ENCODE data around the gene ALPL.

ALPL gene

GRCh38 chr1:21520899-21521716 is 11.9 kb downstream of the ALPL start:
- Histone ChIP-seq H3K4me3 (IDR thresholded peaks at IDR 0.05; ENCODE audit: insufficient read depth, low read depth, low read length) (no peak overlapping the region), H3K4me1 (ENCODE audit: low read depth, poor library complexity, severe bottlenecking) (no peaks in the 10 kb centered on the region), H3K27ac (no peak overlapping the region), H3K4me2 (no peak overlapping the region), H4K20me1 (ENCODE audit: insufficient read depth) (no peaks in the 10 kb centered on the region), H2AFZ (ENCODE audit: low read depth) (no peak overlapping the region), H3K27me3 (ENCODE audit: insufficient read depth, low read depth) (no peaks in the 10 kb centered on the region), H3K79me2 (ENCODE audit: insufficient read depth, low read depth) (no peaks in the 10 kb centered on the region), H3K9ac (no peak overlapping the region), H3K36me3 (ENCODE audit: insufficient read depth) (no peaks in the 10 kb centered on the region)
- no peak for TF ChIP-seq CTCF (conservative IDR thresholded peaks at IDR 0.05; ENCODE audit: low read depth, low read length)

DNA sequence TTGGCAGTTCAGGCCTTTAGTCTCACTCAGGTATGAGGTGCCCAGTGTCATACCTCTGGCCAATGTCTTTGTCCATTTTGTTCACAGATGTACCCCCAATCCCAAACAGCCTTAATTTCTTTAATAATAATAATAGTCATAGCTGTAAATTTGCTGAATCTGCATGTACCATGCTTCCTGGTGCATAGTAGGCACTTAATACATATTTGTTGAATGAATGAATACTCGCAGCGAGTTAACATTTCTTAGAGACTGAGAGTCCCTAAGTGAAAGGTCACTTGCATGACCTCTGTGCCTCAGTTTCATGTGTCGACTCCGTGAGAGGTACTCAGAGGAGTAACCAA is 12.5 kb downstream of the ALPL start:
- Histone ChIP-seq H3K36me3 (ENCODE audit: insufficient read depth) (no peaks in the 10 kb centered on the region), H3K4me3 (IDR thresholded peaks at IDR 0.05; ENCODE audit: insufficient read depth, low read depth, low read length) (no peak overlapping the region), H2AFZ (ENCODE audit: low read depth) (no peak overlapping the region), H4K20me1 (ENCODE audit: insufficient read depth) (no peaks in the 10 kb centered on the region), H3K79me2 (ENCODE audit: insufficient read depth, low read depth) (no peaks in the 10 kb centered on the region), H3K4me1 (ENCODE audit: low read depth, poor library complexity, severe bottlenecking) (no peaks in the 10 kb centered on the region), H3K9ac (no peak overlapping the region), H3K27me3 (ENCODE audit: insufficient read depth, low read depth) (no peaks in the 10 kb centered on the region), H3K4me2 (no peak overlapping the region), H3K27ac (no peak overlapping the region)
- no peak for TF ChIP-seq CTCF (conservative IDR thresholded peaks at IDR 0.05; ENCODE audit: low read depth, low read length)

DNA sequence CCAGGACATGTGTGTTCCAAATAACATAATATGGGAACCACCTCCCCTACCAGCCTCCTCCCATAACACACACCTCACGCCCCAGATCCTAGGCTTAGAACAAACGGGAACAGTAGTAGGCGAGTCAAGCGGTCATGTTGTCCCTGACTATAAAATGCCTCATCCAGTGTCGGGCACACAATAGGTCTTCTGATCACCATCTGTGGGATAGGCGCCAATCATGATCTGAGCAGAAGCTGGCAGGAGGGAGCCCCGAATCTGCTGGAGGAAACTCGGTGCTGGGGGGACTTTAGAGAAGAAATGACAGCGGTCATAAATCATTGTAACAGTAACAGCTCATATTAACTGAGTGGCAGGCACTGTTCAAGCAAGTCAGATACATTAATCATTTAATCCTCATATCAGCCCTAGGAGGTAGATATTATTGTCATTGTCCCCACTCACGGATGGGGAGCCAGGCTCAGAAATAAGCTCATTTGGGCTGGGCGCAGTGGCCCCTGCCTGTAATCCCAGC is 13.4 kb downstream of the ALPL start:
- no peaks in the 10 kb centered on the region for H3K79me2 ChIP-seq (ENCODE audit: insufficient read depth, low read depth)
- H2AFZ ChIP-seq (ENCODE audit: low read depth) = no peak overlapping the region
- no peaks in the 10 kb centered on the region for H3K27me3 ChIP-seq (ENCODE audit: insufficient read depth, low read depth)
- no peaks in the 10 kb centered on the region for H4K20me1 ChIP-seq (ENCODE audit: insufficient read depth)
- H3K4me2 ChIP-seq = no peak overlapping the region
- H3K4me3 ChIP-seq (IDR thresholded peaks at IDR 0.05; ENCODE audit: insufficient read depth, low read depth, low read length) = no peak overlapping the region
- no peaks in the 10 kb centered on the region for H3K36me3 ChIP-seq (ENCODE audit: insufficient read depth)
- no peak overlapping the region for H3K27ac ChIP-seq
- no peak for TF ChIP-seq CTCF (conservative IDR thresholded peaks at IDR 0.05; ENCODE audit: low read depth, low read length)
- H3K9ac ChIP-seq = no peak overlapping the region
- H3K4me1 ChIP-seq (ENCODE audit: low read depth, poor library complexity, severe bottlenecking) = no peaks in the 10 kb centered on the region

- Histone ChIP-seq H3K36me3 (ENCODE audit: insufficient read depth) (no peaks in the 10 kb centered on the region), H3K4me3 (IDR thresholded peaks at IDR 0.05; ENCODE audit: insufficient read depth, low read depth, low read length) (no peak overlapping the region), H3K4me1 (ENCODE audit: low read depth, poor library complexity, severe bottlenecking) (no peaks in the 10 kb centered on the region), H3K79me2 (ENCODE audit: insufficient read depth, low read depth) (no peaks in the 10 kb centered on the region), H3K27ac (no peak overlapping the region), H4K20me1 (ENCODE audit: insufficient read depth) (no peaks in the 10 kb centered on the region), H2AFZ (ENCODE audit: low read depth) (no peak overlapping the region), H3K9ac (no peak overlapping the region), H3K4me2 (no peak overlapping the region), H3K27me3 (ENCODE audit: insufficient read depth, low read depth) (no peaks in the 10 kb centered on the region)
- no peak for TF ChIP-seq CTCF (conservative IDR thresholded peaks at IDR 0.05; ENCODE audit: low read depth, low read length)
Observed at GRCh38 chr1:21523297-21523813, 14.1 kb downstream of the ALPL start.
